Lower leg skin (tissue), 4 donors: ENCODE measurements around the gene DGKQ. TPM values are rescaled to one million over a fixed set of nuclear protein-coding genes. Genes with fewer than 3 reads are reported as not detected.

ENCODE experiments used
- DNase-seq, 2 donors: peaks; one replicate each; pipeline ENCODE4 v3.0.0-alpha.2; 2019; ENCODE audit warnings: low spot score in 2 of 2
- H3K4me3 ChIP-seq: fragments of 200-600 bp; sonication (generic); 2 replicates; pipeline ENCODE4 v1.5.1; 2017; ENCODE audit warnings: mild to moderate bottlenecking, low read depth; ENCODE audit not compliant: poor library complexity, severe bottlenecking
- CTCF ChIP-seq, 3 donors: fragments of 450-650 bp; IDR thresholded peaks; one replicate each; pipeline ENCODE4 v1.5.1; 2016; ENCODE audit warnings: antibody characterized with exemption in 3 of 3, mild to moderate bottlenecking in 3 of 3, moderate library complexity in 2 of 3
- POLR2A ChIP-seq, 2 donors: fragments of 450-650 bp; IDR thresholded peaks; one replicate each; pipeline ENCODE4 v1.6.1; 2016 to 2017; ENCODE audit warnings: antibody characterized with exemption in 2 of 2, mild to moderate bottlenecking in 1 of 2, moderate library complexity in 1 of 2
- WGBS, 2 donors: methylation state at CpG; one replicate each; pipeline ENCODE4 v1.1.5; 2018; 5-methylcytosine and 5-hydroxymethylcytosine counted together
- intact Hi-C: fragments of 100-400 bp; cut with DNase I; formaldehyde crosslinking; loops from one replicate; pipeline ENCODE4 v1.15.0; 2023; ENCODE audit warnings: low total_unique reads
- total RNA-seq, 4 donors: library from RNA; depleted of rRNA; stranded (reverse); fragments of >200 nt; gene quantifications; one replicate each; pipeline ENCODE4 v1.1.0, GENCODE V29; 2016

The DGKQ gene
- total RNA-seq, 4 donors from 2014 or later: 18.4 to 30.7 (median 22.4) TPM

GRCh38 chr4:955161-955921, 18.0 kb downstream of the DGKQ start:
- no peak for TF ChIP-seq POLR2A (IDR thresholded peaks at IDR 0.05)
- TF ChIP-seq CTCF (IDR thresholded peaks at IDR 0.05): no peak
- 93 to 94% methylated on average over 21 to 33 of the region's 33 CpGs for WGBS, 2 donors

GRCh38 chr4:954211-955020, 19.0 kb downstream of the DGKQ start:
- peak in 1 of 2 donors; percentile 45 for DNase-seq
- H3K4me3 ChIP-seq: no peak overlapping the region
- intact Hi-C loops: no loop called here
- WGBS, 2 donors: 90 to 95% methylated on average over 17 of the region's 17 CpGs
- TF ChIP-seq CTCF (IDR thresholded peaks at IDR 0.05) (no peak), POLR2A (IDR thresholded peaks at IDR 0.05) (no peak)

More at GRCh38 chr4:955161-955921, 18.0 kb downstream of the DGKQ start:
- intact Hi-C loops: no loop called here
- H3K4me3 ChIP-seq: no peak overlapping the region
- DNase-seq: peak in 1 of 2 donors; percentile 76

- no peak for TF ChIP-seq CTCF (IDR thresholded peaks at IDR 0.05)
- no peak for TF ChIP-seq POLR2A (IDR thresholded peaks at IDR 0.05)
- DNase-seq: no peak
- intact Hi-C loops: no loop called here
- H3K4me3 ChIP-seq: no peak overlapping the region
- 97 to 98% methylated on average over 13 of the region's 13 CpGs for WGBS, 2 donors
These were observed 19.8 kb downstream of the DGKQ start for GRCh38 chr4:953574-953915.

- 96 to 98% methylated on average over 28 of the region's 28 CpGs for WGBS, 2 donors
- intact Hi-C loops: no loop called here
- TF ChIP-seq POLR2A (IDR thresholded peaks at IDR 0.05): no peak
- no peak for TF ChIP-seq CTCF (IDR thresholded peaks at IDR 0.05)
- H3K4me3 ChIP-seq: no peak overlapping the region
- DNase-seq: peak in 1 of 2 donors; percentile 75
These were observed 20.3 kb downstream of the DGKQ start for GRCh38 chr4:952881-953573.

GRCh38 chr4:951594-952468, 21.5 kb downstream of the DGKQ start:
- intact Hi-C loops: no loop called here
- DNase-seq: peak in 1 of 2 donors; percentile 49
- TF ChIP-seq POLR2A (IDR thresholded peaks at IDR 0.05) (no peak), CTCF (IDR thresholded peaks at IDR 0.05) (no peak)
- WGBS, 2 donors: 81 to 87% methylated on average over 16 to 19 of the region's 23 CpGs
- H3K4me3 ChIP-seq: no peak overlapping the region
